ENCODE results near the gene TRIML1. TPM values are rescaled to one million over a fixed set of nuclear protein-coding genes. Genes with fewer than 3 reads are reported as not detected.

TRIML1 gene
- total and polyA plus RNA-seq, 2 of the 8 experiments (the other 6 are each of a cell fraction or from before 2014, with no cell fraction given) = not detected

DNA sequence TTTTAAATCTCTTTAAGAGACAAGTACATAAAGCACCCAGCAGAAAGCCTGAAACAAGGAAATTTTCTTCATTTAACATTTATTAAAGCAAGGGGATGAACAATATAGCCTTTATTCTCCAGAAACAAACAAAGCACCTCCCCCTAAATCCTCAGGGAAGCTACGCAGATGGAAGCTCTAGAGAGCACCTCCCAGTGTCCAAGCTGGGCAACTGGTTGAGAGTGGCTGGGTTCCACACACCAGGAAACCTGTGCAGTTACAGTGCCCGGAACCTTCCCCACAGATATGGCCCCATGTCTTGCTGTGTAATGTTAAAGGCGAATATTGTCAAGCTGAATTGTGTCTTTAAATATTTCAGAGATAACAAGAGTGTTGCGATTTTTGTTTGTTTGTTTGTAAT, 8.9 kb upstream of the TRIML1 start:
- H3K23me2 ChIP-seq (ENCODE audit: low read depth, low read length) = no peaks in the 10 kb centered on the region
- H3K79me1 ChIP-seq (ENCODE audit: low read depth, low read length) = no peaks in the 10 kb centered on the region
- FAIRE-seq (no peak), DNase-seq (ENCODE audit: low read depth in 1 of 2, low spot score in 2 of 2) (no peak)
- no peak overlapping the region for H2BK20ac ChIP-seq (ENCODE audit: low read length)
- H3K23ac ChIP-seq (ENCODE audit: insufficient read length) = no peak overlapping the region
- H2BK12ac ChIP-seq (ENCODE audit: low read depth, low read length) = no peak overlapping the region
- ChIA-PET CTCF (ENCODE audit: partially characterized antibody) (interaction anchor here (0.9 to 1.8 kb wide), 14 partner anchors 10 to 200 kb away, joined by 3 to 7 read pairs (median 4); partner anchors contain the start of gene TRIML2), POLR2A (ENCODE audit: partially characterized antibody) (interaction anchor here (1.3 to 1.9 kb wide), 3 partner anchors 22 to 132 kb away, joined by 3 to 7 read pairs (median 5); no protein-coding TSS in a partner anchor)
- no peak overlapping the region for H2AK5ac ChIP-seq (ENCODE audit: low read depth, low read length)
- H3K4me2 ChIP-seq (ENCODE audit: insufficient read depth in 1 of 2, low read depth in 2 of 2, low read length in 2 of 2) = no peak overlapping the region
- no peaks in the 10 kb centered on the region for H3K4me1 ChIP-seq (replicated peaks in 1 of 4; ENCODE audit: control insufficient read depth in 3 of 4, insufficient read depth in 4 of 4, low read length in 3 of 4)
- H2BK120ac ChIP-seq (replicated peaks; ENCODE audit: low read depth, low read length) = no peak overlapping the region
- H3K27ac ChIP-seq (ENCODE audit: low read depth, low read length) = no peak overlapping the region
- H4K20me1 ChIP-seq (replicated peaks in 1 of 2; ENCODE audit: control insufficient read depth in 1 of 2, insufficient read depth in 2 of 2, low read length in 2 of 2) = no peaks in the 10 kb centered on the region
- no peaks in the 10 kb centered on the region for H3K79me2 ChIP-seq (ENCODE audit: control insufficient read depth in 1 of 2, insufficient read depth in 2 of 2, low read length in 2 of 2)
- H2BK5ac ChIP-seq (ENCODE audit: low read depth, low read length) = no peak overlapping the region
- no peak overlapping the region for H3K4me3 ChIP-seq (ENCODE audit: extremely low read depth in 1 of 4, insufficient read depth in 2 of 4, low read depth in 3 of 4, low read length in 4 of 4)
- no peaks in the 10 kb centered on the region for H3K9me3 ChIP-seq (ENCODE audit: insufficient read depth in 2 of 2, low read depth in 1 of 2, low read length in 1 of 2)
- no peak overlapping the region for H3K14ac ChIP-seq (ENCODE audit: insufficient read length)
- H3K27me3 ChIP-seq (replicated peaks in 1 of 4; ENCODE audit: control insufficient read depth in 3 of 4, extremely low read depth in 1 of 4, insufficient read depth in 3 of 4, low read length in 3 of 4) = no peaks in the 10 kb centered on the region
- no peak overlapping the region for H3K9ac ChIP-seq (replicated peaks in 1 of 4; ENCODE audit: extremely low read depth in 1 of 4, low read depth in 3 of 4, low read length in 3 of 4)
- no peak overlapping the region; the same call in 1 of the 2 replicates for H2BK15ac ChIP-seq (ENCODE audit: low read length)
- H3K18ac ChIP-seq (ENCODE audit: extremely low read depth, low read length) = no peak overlapping the region
- WGBS, 2 experiments (ENCODE audit: extremely low coverage in 1 of 2, insufficient coverage in 1 of 2, insufficient read length in 1 of 2, insufficient replicate concordance in 2 of 2, low coverage in 1 of 2, low lambda C conversion rate in 2 of 2, missing lambda C conversion rate in 1 of 2) = 82% methylated on average over 4 of the region's 4 CpGs; no CpG with 5 or more reads in 1 of the 2 experiments
- H3K4ac ChIP-seq (replicated peaks; ENCODE audit: insufficient read length, low read depth, low read length) = no peak overlapping the region
- H4K8ac ChIP-seq (ENCODE audit: extremely low read depth, insufficient read depth, low read length) = no peak overlapping the region
- H4K5ac ChIP-seq (ENCODE audit: insufficient read length, low read depth, low read length) = no peak overlapping the region
- no peak overlapping the region for H4K91ac ChIP-seq (replicated peaks; ENCODE audit: insufficient read length, low read length)
- H3K36me3 ChIP-seq (ENCODE audit: control insufficient read depth in 2 of 4, insufficient read depth in 4 of 4, low read length in 3 of 4) = no peaks in the 10 kb centered on the region
- H3K56ac ChIP-seq (replicated peaks; ENCODE audit: insufficient read length, low read depth, low read length) = no peak overlapping the region
- no peak for TF ChIP-seq RFX5 (IDR thresholded peaks at IDR 0.05; ENCODE audit: borderline replicate concordance, low read depth, low read length)
- TF ChIP-seq, protein P1, sequence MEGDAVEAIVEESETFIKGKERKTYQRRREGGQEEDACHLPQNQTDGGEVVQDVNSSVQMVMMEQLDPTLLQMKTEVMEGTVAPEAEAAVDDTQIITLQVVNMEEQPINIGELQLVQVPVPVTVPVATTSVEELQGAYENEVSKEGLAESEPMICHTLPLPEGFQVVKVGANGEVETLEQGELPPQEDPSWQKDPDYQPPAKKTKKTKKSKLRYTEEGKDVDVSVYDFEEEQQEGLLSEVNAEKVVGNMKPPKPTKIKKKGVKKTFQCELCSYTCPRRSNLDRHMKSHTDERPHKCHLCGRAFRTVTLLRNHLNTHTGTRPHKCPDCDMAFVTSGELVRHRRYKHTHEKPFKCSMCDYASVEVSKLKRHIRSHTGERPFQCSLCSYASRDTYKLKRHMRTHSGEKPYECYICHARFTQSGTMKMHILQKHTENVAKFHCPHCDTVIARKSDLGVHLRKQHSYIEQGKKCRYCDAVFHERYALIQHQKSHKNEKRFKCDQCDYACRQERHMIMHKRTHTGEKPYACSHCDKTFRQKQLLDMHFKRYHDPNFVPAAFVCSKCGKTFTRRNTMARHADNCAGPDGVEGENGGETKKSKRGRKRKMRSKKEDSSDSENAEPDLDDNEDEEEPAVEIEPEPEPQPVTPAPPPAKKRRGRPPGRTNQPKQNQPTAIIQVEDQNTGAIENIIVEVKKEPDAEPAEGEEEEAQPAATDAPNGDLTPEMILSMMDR (IDR thresholded peaks at IDR 0.05; ENCODE audit: control extremely low read depth in 1 of 3, insufficient read depth in 1 of 3, low read depth in 1 of 3, low read length in 3 of 3) = peak; percentile 46 to 60 (median 48)
- peak; percentile 46 to 68 for TF ChIP-seq RAD21 (IDR thresholded peaks at IDR 0.05 in 1 of 2, conservative IDR thresholded peaks at IDR 0.05 in 1 of 2; ENCODE audit: low read depth in 2 of 2, low read length in 2 of 2)
- no peak for TF ChIP-seq TEAD4 (IDR thresholded peaks at IDR 0.05; ENCODE audit: low read depth, low read length)
- H2AFZ ChIP-seq (ENCODE audit: low read length) = no peak overlapping the region

All from H1 (cell line).